Aorta (tissue), 5 donors: ENCODE measurements around the gene SRSF4. TPM values are rescaled to one million over a fixed set of nuclear protein-coding genes. Genes with fewer than 3 reads are reported as not detected.

Source experiments
- ATAC-seq: fragments of 200-7000 bp; cut with Tn5 transposase; one replicate; pipeline ENCODE4 v1.9.1; 2022; ENCODE audit warnings: moderate library complexity; ENCODE audit not compliant: low FRiP score
- DNase-seq, 2 donors: peaks; one replicate each; pipeline ENCODE4 v3.0.0-alpha.2; 2020
- H3K27ac ChIP-seq, 2 donors: one replicate each; pipeline ENCODE4 v1.5.1; 2013; ENCODE audit warnings: low read length in 2 of 2, mild to moderate bottlenecking in 2 of 2, moderate library complexity in 2 of 2, control low read depth in 1 of 2, inconsistent platforms in 1 of 2, low read depth in 1 of 2
- H3K27me3 ChIP-seq, 2 donors: one replicate each; pipeline ENCODE4 v1.6.1; 2013; ENCODE audit warnings: control low read depth in 1 of 2, low read length in 1 of 2, mild to moderate bottlenecking in 1 of 2, moderate library complexity in 1 of 2; ENCODE audit not compliant: insufficient read depth in 2 of 2, control insufficient read depth in 1 of 2
- H3K36me3 ChIP-seq, 2 donors: one replicate each; pipeline ENCODE4 v1.6.1; 2013; ENCODE audit warnings: control low read depth in 1 of 2, low read length in 1 of 2, mild to moderate bottlenecking in 1 of 2; ENCODE audit not compliant: insufficient read depth in 2 of 2, control insufficient read depth in 1 of 2
- H3K4me1 ChIP-seq, 2 donors: one replicate each; pipeline ENCODE4 v1.6.1; 2013; ENCODE audit warnings: low read length in 2 of 2, control low read depth in 1 of 2, mild to moderate bottlenecking in 1 of 2, moderate library complexity in 1 of 2; ENCODE audit not compliant: insufficient read depth in 2 of 2, control insufficient read depth in 1 of 2
- H3K4me3 ChIP-seq, 2 donors: one replicate each; pipeline ENCODE4 v1.5.1; 2013; ENCODE audit warnings: low read length in 2 of 2, control low read depth in 1 of 2, mild to moderate bottlenecking in 1 of 2
- H3K9me3 ChIP-seq: one replicate; pipeline ENCODE4 v1.6.1; 2013; ENCODE audit warnings: mild to moderate bottlenecking, low read length; ENCODE audit not compliant: control insufficient read depth
- WGBS, 2 donors: extraction: QIAGEN DNeasy Blood & Tissue Kit; methylation state at CpG; one replicate each; pipeline ENCODE4 v1.1.7; 2013; 5-methylcytosine and 5-hydroxymethylcytosine counted together
- intact Hi-C, 2 donors: fragments of 100-400 bp; cut with DNase I; formaldehyde crosslinking; loops; one replicate each; pipeline versions ENCODE4 v1.14.2 to v1.15.0; 2022
- polyA plus RNA-seq, 2 donors: library from polyadenylated mRNA; stranded (reverse); fragments of 200-250 nt; gene quantifications; one replicate each; pipeline ENCODE4 v1.2.3, GENCODE V29; 2013
- total RNA-seq, 2 donors: library from RNA; stranded (reverse); fragmentation: NEBNext Ultra II Directional; extraction: Animal tissue kit (Norgen Biotek cat#: 25700); gene quantifications; one replicate each; pipeline ENCODE4 v1.2.1, GENCODE V29; 2021
- donor health status: healthy with polysubstance abuse.
- donor health status: Bipolar disorder and iron deficiency.
- donor health status: DM: no; HTN: no; CAD: no.
- donor health status: DM: no; HTN: no; CAD: no.
- donor health status: DM: yes; HTN: yes; CAD: no.

The SRSF4 gene
- total and polyA plus RNA-seq, 4 donors = 57.6 to 85.6 (median 80.5) TPM

GRCh38 chr1:29121936-29122681 is 59.6 kb downstream of the SRSF4 start:
- intact Hi-C loops = loop anchor here (2.0 to 5.0 kb wide), 4 partner anchors 59 to 235 kb away; partner anchors contain the start of gene SRSF4 (in 2 of the 2)
- ATAC-seq = peak; percentile 1
- Histone ChIP-seq H3K4me1 (no peaks in the 10 kb centered on the region), H3K9me3 (no peaks in the 10 kb centered on the region), H3K27ac (peak overlapping the region; percentile 88 to 89), H3K4me3 (peak overlapping the region; percentile 13 to 61), H3K36me3 (no peaks in the 10 kb centered on the region), H3K27me3 (no peaks in the 10 kb centered on the region)
- WGBS, 2 donors = 0 to 1% methylated on average over 34 to 81 of the region's 81 CpGs
- DNase-seq = peak; percentile 74 to 85

GRCh38 chr1:29121516-29121935 is 60.2 kb downstream of the SRSF4 start:
- intact Hi-C loops = loop anchor here (5.0 kb wide), 3 partner anchors 61 to 234 kb away; partner anchors contain the start of gene SRSF4 (in 1 of the 2)
- ATAC-seq = no peak
- Histone ChIP-seq H3K27ac (peak overlapping the region in 1 of 2 donors; percentile 88), H3K4me3 (peak overlapping the region; percentile 13 to 61), H3K4me1 (no peaks in the 10 kb centered on the region), H3K36me3 (no peaks in the 10 kb centered on the region), H3K27me3 (no peaks in the 10 kb centered on the region), H3K9me3 (no peaks in the 10 kb centered on the region)
- DNase-seq = no peak
- WGBS, 2 donors = 9 to 10% methylated on average over 48 to 59 of the region's 59 CpGs

GRCh38 chr1:29120947-29121485 is 60.7 kb downstream of the SRSF4 start:
- H3K4me1 ChIP-seq = no peaks in the 10 kb centered on the region
- intact Hi-C loops = loop anchor here (5.0 kb wide), 3 partner anchors 61 to 234 kb away; partner anchors contain the start of gene SRSF4 (in 1 of the 2)
- no peaks in the 10 kb centered on the region for H3K9me3 ChIP-seq
- no peaks in the 10 kb centered on the region for H3K36me3 ChIP-seq
- H3K27me3 ChIP-seq = no peaks in the 10 kb centered on the region
- H3K27ac ChIP-seq = no peak overlapping the region
- DNase-seq (peak in 1 of 2 donors; percentile 87), ATAC-seq (no peak)
- 59 to 65% methylated on average over 42 of the region's 42 CpGs for WGBS, 2 donors
- H3K4me3 ChIP-seq = no peak overlapping the region

- DNase-seq = no peak
- WGBS, 2 donors = 85 to 90% methylated on average over 5 to 6 of the region's 6 CpGs
- no peaks in the 10 kb centered on the region for H3K9me3 ChIP-seq
- H3K27ac ChIP-seq = no peak overlapping the region
- no peaks in the 10 kb centered on the region for H3K36me3 ChIP-seq
- H3K4me3 ChIP-seq = no peak overlapping the region
- no peak for ATAC-seq
- no peaks in the 10 kb centered on the region for H3K4me1 ChIP-seq
- intact Hi-C loops = loop anchor here (5.0 kb wide), 3 partner anchors 62 to 233 kb away; partner anchors contain the start of gene SRSF4 (in 1 of the 2)
- H3K27me3 ChIP-seq = no peaks in the 10 kb centered on the region
Observed at GRCh38 chr1:29120367-29120766, 61.3 kb downstream of the SRSF4 start.

GRCh38 chr1:29119121-29119929 is 62.4 kb downstream of the SRSF4 start:
- Histone ChIP-seq H3K4me1 (no peaks in the 10 kb centered on the region), H3K9me3 (no peaks in the 10 kb centered on the region), H3K36me3 (no peaks in the 10 kb centered on the region), H3K27ac (no peak overlapping the region), H3K4me3 (no peak overlapping the region), H3K27me3 (no peaks in the 10 kb centered on the region)
- DNase-seq (no peak), ATAC-seq (no peak)
- intact Hi-C loops = no loop called here
- WGBS, 2 donors = 60 to 66% methylated on average over 12 of the region's 12 CpGs

- Histone ChIP-seq H3K27me3 (no peaks in the 10 kb centered on the region), H3K4me3 (no peak overlapping the region), H3K36me3 (peaks cover 0 to 2% of the 10 kb centered on the region in 2 donors), H3K27ac (no peak overlapping the region), H3K9me3 (no peaks in the 10 kb centered on the region), H3K4me1 (no peaks in the 10 kb centered on the region)
- DNase-seq = no peak
- no peak for ATAC-seq
- WGBS, 2 donors = 72 to 86% methylated on average over 2 of the region's 2 CpGs
- intact Hi-C loops = no loop called here
Observed at GRCh38 chr1:29117381-29117780, 64.3 kb downstream of the SRSF4 start.

- no peaks in the 10 kb centered on the region for H3K27me3 ChIP-seq
- H3K36me3 ChIP-seq = peaks cover 0 to 2% of the 10 kb centered on the region in 2 donors
- no peaks in the 10 kb centered on the region for H3K4me1 ChIP-seq
- no peak overlapping the region for H3K27ac ChIP-seq
- no peak overlapping the region for H3K4me3 ChIP-seq
- intact Hi-C loops = no loop called here
- DNase-seq = no peak
- no peaks in the 10 kb centered on the region for H3K9me3 ChIP-seq
- no peak for ATAC-seq
- 82 to 88% methylated on average over 1 of the region's 1 CpG for WGBS, 2 donors
Observed at GRCh38 chr1:29114654-29115053, 67.0 kb downstream of the SRSF4 start.

- 73% methylated on average over 6 of the region's 6 CpGs for WGBS, 2 donors
- intact Hi-C loops = no loop called here
- H3K36me3 ChIP-seq = peaks cover 0 to 5% of the 10 kb centered on the region in 2 donors
- no peak overlapping the region for H3K27ac ChIP-seq
- H3K27me3 ChIP-seq = no peaks in the 10 kb centered on the region
- no peaks in the 10 kb centered on the region for H3K9me3 ChIP-seq
- no peaks in the 10 kb centered on the region for H3K4me1 ChIP-seq
- ATAC-seq (no peak), DNase-seq (no peak)
- no peak overlapping the region for H3K4me3 ChIP-seq
Observed at GRCh38 chr1:29113413-29114117, 68.1 kb downstream of the SRSF4 start.
